Colonic mucosa (tissue), 4 donors: Measurements from ENCODE around the gene CHPF. TPM values are rescaled to one million over a fixed set of nuclear protein-coding genes. Genes with fewer than 3 reads are reported as not detected.

ENCODE experiments used
- DNase-seq: peaks from one replicate; pipeline ENCODE4 v3.0.0-alpha.2; 2020
- H3K27ac ChIP-seq: fragments of 200-600 bp; one replicate; pipeline ENCODE4 v1.8.0; 2021
- H3K27me3 ChIP-seq: fragments of 200-600 bp; one replicate; pipeline ENCODE4 v1.8.0; 2021
- H3K36me3 ChIP-seq: fragments of 200-600 bp; one replicate; pipeline ENCODE4 v1.8.0; 2021
- H3K4me1 ChIP-seq: fragments of 200-600 bp; one replicate; pipeline ENCODE4 v1.8.0; 2021; ENCODE audit warnings: mild to moderate bottlenecking
- H3K4me3 ChIP-seq: fragments of 200-600 bp; one replicate; pipeline ENCODE4 v1.8.0; 2021
- H3K9ac ChIP-seq, 2 donors: one replicate each; pipeline ENCODE4 v1.7.0; 2013; ENCODE audit warnings: control low read depth in 2 of 2, low read depth in 2 of 2, low read length in 2 of 2
- H3K9me3 ChIP-seq: fragments of 200-600 bp; one replicate; pipeline ENCODE4 v1.8.0; 2021
- intact Hi-C: fragments of 100-400 bp; cut with DNase I; formaldehyde crosslinking; loops from one replicate; pipeline ENCODE4 v1.14.1; 2022
- total RNA-seq, 2 donors: library from RNA; stranded (reverse); fragmentation: NEBNext Ultra II Directional in 1 of 2; extraction: Animal tissue kit (Norgen Biotek cat#: 25700) in 1 of 2; gene quantifications; one replicate each; pipeline ENCODE4 v1.2.1, GENCODE V29; 2021
- TF ChIP-seq, protein P1 (sequence below): fragments of 200-600 bp; IDR thresholded peaks from one replicate; pipeline ENCODE4 v1.8.0; 2022; ENCODE audit warnings: antibody characterized with exemption, mild to moderate bottlenecking
- donor health status: healthy.
- donor health status: DM: no; HTN: no; CAD: no.
- donor health status: DM: no; HTN: no; CAD: no.

Gene CHPF
- total RNA-seq, 2 donors from 2014 or later = 43.1 to 43.5 TPM

GRCh38 chr2:219561179-219562048 lies 17.8 kb upstream of the CHPF start:
- Histone ChIP-seq H3K4me1 (no peaks in the 10 kb centered on the region), H3K27me3 (no peaks in the 10 kb centered on the region), H3K9ac (no peak overlapping the region), H3K9me3 (no peaks in the 10 kb centered on the region), H3K27ac (no peak overlapping the region), H3K4me3 (no peak overlapping the region), H3K36me3 (no peaks in the 10 kb centered on the region)
- intact Hi-C loops = no loop called here
- no peak for DNase-seq
- TF ChIP-seq, protein P1, sequence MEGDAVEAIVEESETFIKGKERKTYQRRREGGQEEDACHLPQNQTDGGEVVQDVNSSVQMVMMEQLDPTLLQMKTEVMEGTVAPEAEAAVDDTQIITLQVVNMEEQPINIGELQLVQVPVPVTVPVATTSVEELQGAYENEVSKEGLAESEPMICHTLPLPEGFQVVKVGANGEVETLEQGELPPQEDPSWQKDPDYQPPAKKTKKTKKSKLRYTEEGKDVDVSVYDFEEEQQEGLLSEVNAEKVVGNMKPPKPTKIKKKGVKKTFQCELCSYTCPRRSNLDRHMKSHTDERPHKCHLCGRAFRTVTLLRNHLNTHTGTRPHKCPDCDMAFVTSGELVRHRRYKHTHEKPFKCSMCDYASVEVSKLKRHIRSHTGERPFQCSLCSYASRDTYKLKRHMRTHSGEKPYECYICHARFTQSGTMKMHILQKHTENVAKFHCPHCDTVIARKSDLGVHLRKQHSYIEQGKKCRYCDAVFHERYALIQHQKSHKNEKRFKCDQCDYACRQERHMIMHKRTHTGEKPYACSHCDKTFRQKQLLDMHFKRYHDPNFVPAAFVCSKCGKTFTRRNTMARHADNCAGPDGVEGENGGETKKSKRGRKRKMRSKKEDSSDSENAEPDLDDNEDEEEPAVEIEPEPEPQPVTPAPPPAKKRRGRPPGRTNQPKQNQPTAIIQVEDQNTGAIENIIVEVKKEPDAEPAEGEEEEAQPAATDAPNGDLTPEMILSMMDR = no peak

DNA sequence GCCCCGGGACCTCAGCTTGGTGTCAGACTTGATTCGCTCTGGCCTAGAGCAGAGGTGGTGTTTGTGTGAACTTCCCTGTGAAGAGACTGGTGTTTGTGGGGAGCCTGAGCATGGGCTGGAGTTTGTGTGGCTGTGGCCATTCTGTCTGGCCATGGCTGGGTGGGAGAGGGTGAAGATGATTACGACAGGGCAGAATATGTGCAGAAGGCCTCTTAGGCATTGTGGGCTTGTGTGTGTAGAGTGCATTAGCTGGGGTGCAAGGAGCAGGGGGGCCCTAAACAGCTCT lies 17.2 kb upstream of the CHPF start:
- intact Hi-C loops = no loop called here
- no peaks in the 10 kb centered on the region for H3K36me3 ChIP-seq
- TF ChIP-seq, protein P1 = no peak
- no peak overlapping the region for H3K27ac ChIP-seq
- no peak for DNase-seq
- no peak overlapping the region for H3K9ac ChIP-seq
- no peaks in the 10 kb centered on the region for H3K9me3 ChIP-seq
- H3K4me1 ChIP-seq = no peaks in the 10 kb centered on the region
- H3K27me3 ChIP-seq = no peaks in the 10 kb centered on the region
- no peak overlapping the region for H3K4me3 ChIP-seq

- no peaks in the 10 kb centered on the region for H3K4me1 ChIP-seq
- intact Hi-C loops = no loop called here
- H3K9ac ChIP-seq = no peak overlapping the region
- no peaks in the 10 kb centered on the region for H3K36me3 ChIP-seq
- no peak overlapping the region for H3K4me3 ChIP-seq
- TF ChIP-seq, protein P1 = peak; percentile 74
- no peaks in the 10 kb centered on the region for H3K9me3 ChIP-seq
- H3K27me3 ChIP-seq = no peaks in the 10 kb centered on the region
- no peak overlapping the region for H3K27ac ChIP-seq
- no peak for DNase-seq
These were observed 16.7 kb upstream of the CHPF start for GRCh38 chr2:219560037-219560892.

- H3K9me3 ChIP-seq = no peaks in the 10 kb centered on the region
- H3K36me3 ChIP-seq = no peaks in the 10 kb centered on the region
- TF ChIP-seq, protein P1 = no peak
- no peaks in the 10 kb centered on the region for H3K4me1 ChIP-seq
- DNase-seq = no peak
- intact Hi-C loops = no loop called here
- H3K9ac ChIP-seq = no peak overlapping the region
- H3K27ac ChIP-seq = no peak overlapping the region
- H3K4me3 ChIP-seq = no peak overlapping the region
- no peaks in the 10 kb centered on the region for H3K27me3 ChIP-seq
These were observed 15.7 kb upstream of the CHPF start for GRCh38 chr2:219559156-219559915.
